NB4 (cell line): Measurements from ENCODE around the gene ARHGDIB.

ENCODE experiments used
- DNase-seq: peaks from one replicate; pipeline ENCODE4 v3.0.0; 2010; ENCODE audit warnings: low read depth
- H3K4me3 ChIP-seq: one replicate; pipeline ENCODE4 v1.5.1; 2011; ENCODE audit warnings: mild to moderate bottlenecking, low read depth, low read length, moderate library complexity
- CTCF ChIP-seq: IDR thresholded peaks from one replicate; pipeline ENCODE4 v1.5.1; 2012; ENCODE audit warnings: low read depth, low read length
- MAX ChIP-seq: IDR thresholded peaks from 2 replicates; pipeline ENCODE4 v1.6.1; 2011; ENCODE audit warnings: low read depth, low read length
- MYC ChIP-seq: IDR thresholded peaks from 2 replicates; pipeline ENCODE4 v1.6.1; 2011; ENCODE audit warnings: low read depth, low read length
- POLR2A ChIP-seq: IDR thresholded peaks from 2 replicates; pipeline ENCODE4 v1.6.1; 2011; ENCODE audit warnings: mild to moderate bottlenecking; ENCODE audit not compliant: insufficient read length; ENCODE audit errors: extremely low read depth

ARHGDIB gene

GRCh38 chr12:14931359-14931758, 30.0 kb downstream of the ARHGDIB start:
- H3K4me3 ChIP-seq, result no peak overlapping the region
- TF ChIP-seq POLR2A (no peak), MYC (no peak), MAX (no peak)
- no peak for DNase-seq

GRCh38 chr12:14930299-14930698, 31.1 kb downstream of the ARHGDIB start:
- DNase-seq, result no peak
- TF ChIP-seq MYC, result no peak
- no peak for TF ChIP-seq POLR2A
- TF ChIP-seq MAX, result no peak
- TF ChIP-seq CTCF, result no peak
- H3K4me3 ChIP-seq, result no peak overlapping the region

GRCh38 chr12:14928931-14929330, 32.5 kb downstream of the ARHGDIB start:
- no peak for DNase-seq
- TF ChIP-seq CTCF (no peak), POLR2A (no peak), MYC (no peak), MAX (no peak)

DNA sequence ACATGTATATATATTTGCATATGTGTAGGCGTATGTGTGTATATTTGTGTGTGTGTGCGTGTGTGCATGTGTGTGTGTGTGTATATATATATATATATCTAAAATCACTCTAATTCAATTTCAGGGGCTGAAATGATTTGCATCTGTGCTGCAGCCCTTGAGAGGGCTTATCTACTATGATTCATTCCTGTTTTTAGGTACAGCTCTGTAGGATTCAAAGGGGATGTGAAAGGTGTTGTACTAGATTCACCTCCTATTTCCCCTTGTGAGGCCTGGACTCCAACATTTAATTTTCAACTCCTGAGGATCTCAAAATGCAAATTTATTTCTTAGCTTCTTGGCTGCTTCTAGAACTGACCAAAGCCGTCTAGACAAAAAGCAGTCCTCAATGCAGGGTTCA, 34.1 kb downstream of the ARHGDIB start:
- no peak for TF ChIP-seq CTCF
- no peak for TF ChIP-seq MYC
- no peak for TF ChIP-seq MAX
- TF ChIP-seq POLR2A, result no peak
- no peak for DNase-seq

More at GRCh38 chr12:14928931-14929330, 32.5 kb downstream of the ARHGDIB start:
- no peak overlapping the region for H3K4me3 ChIP-seq

GRCh38 chr12:14924541-14924940, 36.9 kb downstream of the ARHGDIB start:
- no peak overlapping the region for H3K4me3 ChIP-seq
- TF ChIP-seq MYC, result no peak
- no peak for TF ChIP-seq POLR2A
- no peak for TF ChIP-seq MAX
- TF ChIP-seq CTCF, result no peak
- no peak for DNase-seq

More for the DNA sequence above, 34.1 kb downstream of the ARHGDIB start:
- H3K4me3 ChIP-seq, result no peak overlapping the region

DNA sequence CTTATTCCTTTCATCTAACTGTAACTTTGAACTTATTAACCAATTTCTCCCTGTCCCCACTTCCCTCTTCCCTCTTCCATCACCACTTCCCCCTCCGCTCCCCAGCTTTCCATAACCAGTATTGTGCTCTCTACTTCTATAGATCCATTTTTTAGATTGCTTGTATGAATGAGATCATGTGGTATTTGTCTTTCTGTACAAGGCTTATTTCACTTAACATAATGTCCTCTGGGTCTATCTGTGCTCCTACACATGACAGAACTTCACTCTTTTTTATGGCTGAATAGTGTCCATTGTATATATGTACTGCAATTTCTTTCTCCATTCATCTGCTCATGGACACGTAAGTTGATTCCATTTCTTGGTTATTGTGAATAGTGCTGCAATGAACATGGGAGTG, 37.5 kb downstream of the ARHGDIB start:
- no peak overlapping the region for H3K4me3 ChIP-seq
- no peak for TF ChIP-seq CTCF
- no peak for TF ChIP-seq MAX
- no peak for DNase-seq
